ENCODE results near the gene MTMR2.
"Not testable (repeated sequence)": the region's sequence is repeated elsewhere in the genome, so short reads cannot be mapped to it uniquely, and the experiment has no call there.

Gene MTMR2

DNA sequence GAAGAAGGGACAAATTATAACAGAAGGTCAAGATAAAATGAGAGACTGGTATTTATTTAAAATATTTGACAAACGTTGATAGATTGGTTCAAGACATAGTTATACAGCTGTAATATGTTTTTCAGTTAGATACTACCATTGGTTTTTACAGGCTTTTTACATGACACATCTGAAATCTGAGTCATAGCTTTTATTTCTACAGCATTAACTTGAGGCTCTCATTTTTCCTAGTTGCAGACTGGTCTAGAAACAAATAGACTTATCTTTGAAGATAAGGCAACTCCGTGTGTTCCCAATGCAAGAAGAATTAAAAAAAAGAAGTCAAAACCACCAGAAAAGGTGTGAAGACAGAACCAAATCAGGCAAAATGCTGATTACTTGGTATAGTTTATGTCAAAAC, 102.3 kb downstream of the MTMR2 start:
- no peak overlapping the region for H3K27ac ChIP-seq (replicated peaks)
- H3K4me3 ChIP-seq (replicated peaks; ENCODE audit: insufficient read depth, low read length), result no peak overlapping the region
- no peak for DNase-seq (ENCODE audit: low read depth in 1 of 2, low spot score in 1 of 2)
- no peaks in the 10 kb centered on the region for H3K27me3 ChIP-seq (ENCODE audit: insufficient read depth, poor library complexity, severe bottlenecking)
- TF ChIP-seq, protein P1, sequence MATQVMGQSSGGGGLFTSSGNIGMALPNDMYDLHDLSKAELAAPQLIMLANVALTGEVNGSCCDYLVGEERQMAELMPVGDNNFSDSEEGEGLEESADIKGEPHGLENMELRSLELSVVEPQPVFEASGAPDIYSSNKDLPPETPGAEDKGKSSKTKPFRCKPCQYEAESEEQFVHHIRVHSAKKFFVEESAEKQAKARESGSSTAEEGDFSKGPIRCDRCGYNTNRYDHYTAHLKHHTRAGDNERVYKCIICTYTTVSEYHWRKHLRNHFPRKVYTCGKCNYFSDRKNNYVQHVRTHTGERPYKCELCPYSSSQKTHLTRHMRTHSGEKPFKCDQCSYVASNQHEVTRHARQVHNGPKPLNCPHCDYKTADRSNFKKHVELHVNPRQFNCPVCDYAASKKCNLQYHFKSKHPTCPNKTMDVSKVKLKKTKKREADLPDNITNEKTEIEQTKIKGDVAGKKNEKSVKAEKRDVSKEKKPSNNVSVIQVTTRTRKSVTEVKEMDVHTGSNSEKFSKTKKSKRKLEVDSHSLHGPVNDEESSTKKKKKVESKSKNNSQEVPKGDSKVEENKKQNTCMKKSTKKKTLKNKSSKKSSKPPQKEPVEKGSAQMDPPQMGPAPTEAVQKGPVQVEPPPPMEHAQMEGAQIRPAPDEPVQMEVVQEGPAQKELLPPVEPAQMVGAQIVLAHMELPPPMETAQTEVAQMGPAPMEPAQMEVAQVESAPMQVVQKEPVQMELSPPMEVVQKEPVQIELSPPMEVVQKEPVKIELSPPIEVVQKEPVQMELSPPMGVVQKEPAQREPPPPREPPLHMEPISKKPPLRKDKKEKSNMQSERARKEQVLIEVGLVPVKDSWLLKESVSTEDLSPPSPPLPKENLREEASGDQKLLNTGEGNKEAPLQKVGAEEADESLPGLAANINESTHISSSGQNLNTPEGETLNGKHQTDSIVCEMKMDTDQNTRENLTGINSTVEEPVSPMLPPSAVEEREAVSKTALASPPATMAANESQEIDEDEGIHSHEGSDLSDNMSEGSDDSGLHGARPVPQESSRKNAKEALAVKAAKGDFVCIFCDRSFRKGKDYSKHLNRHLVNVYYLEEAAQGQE (IDR thresholded peaks at IDR 0.05; ENCODE audit: insufficient replicate concordance, low read depth), result no peak
- no peak for TF ChIP-seq SPI1 (IDR thresholded peaks at IDR 0.05; ENCODE audit: borderline replicate concordance, low read depth)
- TF ChIP-seq CTCF (IDR thresholded peaks at IDR 0.05; ENCODE audit: insufficient read depth, low read length), result no peak
- no peak for TF ChIP-seq GABPA (IDR thresholded peaks at IDR 0.05; ENCODE audit: low read depth)
- no peak for TF ChIP-seq POLR2AphosphoS5 (IDR thresholded peaks at IDR 0.05; ENCODE audit: low read depth)

- TF ChIP-seq CTCF (IDR thresholded peaks at IDR 0.05; ENCODE audit: insufficient read depth, low read length), result no peak
- no peak for TF ChIP-seq GABPA (IDR thresholded peaks at IDR 0.05; ENCODE audit: low read depth)
- no peak for TF ChIP-seq POLR2AphosphoS5 (IDR thresholded peaks at IDR 0.05; ENCODE audit: low read depth)
- TF ChIP-seq SPI1 (IDR thresholded peaks at IDR 0.05; ENCODE audit: borderline replicate concordance, low read depth), result no peak
- TF ChIP-seq, protein P1 (IDR thresholded peaks at IDR 0.05; ENCODE audit: insufficient replicate concordance, low read depth), result no peak
- H3K4me3 ChIP-seq (replicated peaks; ENCODE audit: insufficient read depth, low read length), result no peak overlapping the region
- no peaks in the 10 kb centered on the region for H3K27me3 ChIP-seq (ENCODE audit: insufficient read depth, poor library complexity, severe bottlenecking)
- H3K27ac ChIP-seq (replicated peaks), result no peak overlapping the region
- DNase-seq (ENCODE audit: low read depth in 1 of 2, low spot score in 1 of 2), result no peak
Measured at GRCh38 chr11:95816037-95816436, 107.9 kb downstream of the MTMR2 start.

GRCh38 chr11:95811052-95811451, 112.9 kb downstream of the MTMR2 start:
- DNase-seq (ENCODE audit: low read depth in 1 of 2, low spot score in 1 of 2); H3K27me3 ChIP-seq (ENCODE audit: insufficient read depth, poor library complexity, severe bottlenecking); H3K27ac ChIP-seq (replicated peaks); H3K4me3 ChIP-seq (replicated peaks; ENCODE audit: insufficient read depth, low read length): not testable (repeated sequence)

GRCh38 chr11:95806464-95806863, 117.4 kb downstream of the MTMR2 start:
- not testable (repeated sequence) for H3K27me3 ChIP-seq (ENCODE audit: insufficient read depth, poor library complexity, severe bottlenecking); H3K27ac ChIP-seq (replicated peaks); DNase-seq (ENCODE audit: low read depth in 1 of 2, low spot score in 1 of 2); H3K4me3 ChIP-seq (replicated peaks; ENCODE audit: insufficient read depth, low read length)

GRCh38 chr11:95805869-95806268, 118.0 kb downstream of the MTMR2 start:
- H3K27ac ChIP-seq (replicated peaks), result no peak overlapping the region
- no peak for TF ChIP-seq POLR2AphosphoS5 (IDR thresholded peaks at IDR 0.05; ENCODE audit: low read depth)
- TF ChIP-seq, protein P1 (IDR thresholded peaks at IDR 0.05; ENCODE audit: insufficient replicate concordance, low read depth), result no peak
- no peak for TF ChIP-seq GABPA (IDR thresholded peaks at IDR 0.05; ENCODE audit: low read depth)
- no peak for TF ChIP-seq CTCF (IDR thresholded peaks at IDR 0.05; ENCODE audit: insufficient read depth, low read length)
- no peak for TF ChIP-seq SPI1 (IDR thresholded peaks at IDR 0.05; ENCODE audit: borderline replicate concordance, low read depth)
- H3K4me3 ChIP-seq (replicated peaks; ENCODE audit: insufficient read depth, low read length), result no peak overlapping the region
- no peaks in the 10 kb centered on the region for H3K27me3 ChIP-seq (ENCODE audit: insufficient read depth, poor library complexity, severe bottlenecking)
- no peak for DNase-seq (ENCODE audit: low read depth in 1 of 2, low spot score in 1 of 2)
